Measurements from ENCODE around the gene IFITM5. TPM values are rescaled to one million over a fixed set of nuclear protein-coding genes. Genes with fewer than 3 reads are reported as not detected.

Gene IFITM5
- total and polyA plus RNA-seq, 10 donors: not detected

GRCh38 chr11:332651-333480, 33.5 kb upstream of the IFITM5 start:
- no peak for DNase-seq
- no peaks in the 10 kb centered on the region for H3K27me3 ChIP-seq (replicated peaks in 1 of 7)
- 78 to 80% (median 79%) methylated on average over 22 to 23 of the region's 23 CpGs for WGBS, 5 donors
- peaks cover 0 to 19% (median 0%) of the 10 kb centered on the region in 6 donors for H3K36me3 ChIP-seq
- peaks cover 24 to 78% (median 59%) of the 10 kb centered on the region in 6 donors for H3K4me1 ChIP-seq
- TF ChIP-seq POLR2A (IDR thresholded peaks at IDR 0.05) (no peak), CTCF (IDR thresholded peaks at IDR 0.05 in 8 of 11, conservative IDR thresholded peaks at IDR 0.05 in 3 of 11) (no peak), POLR2AphosphoS5 (IDR thresholded peaks at IDR 0.05) (no peak)
- intact Hi-C loops (cut with DNase I; ENCODE audit: low total_unique reads): no loop called here
- H3K27ac ChIP-seq: no peak overlapping the region
- H3K4me3 ChIP-seq: no peak overlapping the region
- H3K9me3 ChIP-seq: no peaks in the 10 kb centered on the region

- peaks cover 0 to 19% (median 0%) of the 10 kb centered on the region in 6 donors for H3K36me3 ChIP-seq
- peak overlapping the region in 4 of 8 donors; percentile 41 to 99 (median 98) for H3K27ac ChIP-seq
- H3K9me3 ChIP-seq: no peaks in the 10 kb centered on the region
- intact Hi-C loops (cut with DNase I; ENCODE audit: low total_unique reads): no loop called here
- H3K27me3 ChIP-seq (replicated peaks in 1 of 7): no peaks in the 10 kb centered on the region
- peak; percentile 77 for DNase-seq
- peak overlapping the region in 1 of 8 donors; percentile 22 for H3K4me3 ChIP-seq
- 71 to 80% (median 77%) methylated on average over 18 to 19 of the region's 19 CpGs for WGBS, 5 donors
- peaks cover 35 to 80% (median 65%) of the 10 kb centered on the region in 6 donors for H3K4me1 ChIP-seq
- TF ChIP-seq CTCF (IDR thresholded peaks at IDR 0.05 in 8 of 11, conservative IDR thresholded peaks at IDR 0.05 in 3 of 11) (no peak), POLR2AphosphoS5 (IDR thresholded peaks at IDR 0.05) (peak in 2 of 3 donors; percentile 6 to 12)
These were observed 32.2 kb upstream of the IFITM5 start for GRCh38 chr11:331358-332060.

GRCh38 chr11:330694-331357, 31.5 kb upstream of the IFITM5 start:
- Histone ChIP-seq H3K27ac (peak overlapping the region in 5 of 8 donors; percentile 12 to 99 (median 97)), H3K4me3 (peak overlapping the region in 1 of 8 donors; percentile 22), H3K9me3 (no peaks in the 10 kb centered on the region), H3K36me3 (peaks cover 0 to 19% (median 0%) of the 10 kb centered on the region in 6 donors), H3K4me1 (peaks cover 37 to 80% (median 65%) of the 10 kb centered on the region in 6 donors), H3K27me3 (replicated peaks in 1 of 7) (no peaks in the 10 kb centered on the region)
- 68 to 78% (median 68%) methylated on average over 27 to 34 of the region's 34 CpGs for WGBS, 5 donors
- TF ChIP-seq CTCF (IDR thresholded peaks at IDR 0.05 in 8 of 11, conservative IDR thresholded peaks at IDR 0.05 in 3 of 11): no peak
- peak in 2 of 3 donors; percentile 53 to 60 for TF ChIP-seq POLR2AphosphoS5 (IDR thresholded peaks at IDR 0.05)
- no peak for TF ChIP-seq POLR2A (IDR thresholded peaks at IDR 0.05)
- intact Hi-C loops (cut with DNase I; ENCODE audit: low total_unique reads): no loop called here
- peak; percentile 85 for DNase-seq

All from spleen (tissue), 11 donors.